GM21447 (cell line): ENCODE data around the gene NOXO1.
"Not testable (repeated sequence)": the region's sequence is repeated elsewhere in the genome, so short reads cannot be mapped to it uniquely, and the experiment has no call there.

Source experiments
- ATAC-seq: cut with Tn5 transposase; IDR thresholded peaks from one replicate; pipeline ENCODE4 v1.9.1; 2021; ENCODE audit not compliant: unreplicated experiment

NOXO1 gene

GRCh38 chr16:1942810-1943726, 38.2 kb downstream of the NOXO1 start, which contains the start of gene MSRB1:
MSRB1 (minus strand) TSS chr16:1943199; CDS start chr16:1943156, 43 bp downstream.
- ATAC-seq: peak; percentile 86

- no peak for ATAC-seq
Observed at GRCh38 chr16:1942047-1942809, 39.0 kb downstream of the NOXO1 start.

- ATAC-seq: no peak
Observed at GRCh38 chr16:1941162-1942046, 39.9 kb downstream of the NOXO1 start.

GRCh38 chr16:1940273-1941161, 40.8 kb downstream of the NOXO1 start:
- no peak for ATAC-seq

- ATAC-seq: not testable (repeated sequence)
Observed at GRCh38 chr16:1939833-1940232, 41.4 kb downstream of the NOXO1 start.

- no peak for ATAC-seq
Observed at GRCh38 chr16:1938910-1939309, 42.4 kb downstream of the NOXO1 start.

- ATAC-seq: no peak
Observed at GRCh38 chr16:1938316-1938715, 43.0 kb downstream of the NOXO1 start.

GRCh38 chr16:1936945-1937479, 44.3 kb downstream of the NOXO1 start:
- ATAC-seq: no peak

GRCh38 chr16:1933097-1933661, 48.1 kb downstream of the NOXO1 start:
- no peak for ATAC-seq

GRCh38 chr16:1932050-1933028, 48.9 kb downstream of the NOXO1 start:
- no peak for ATAC-seq

GRCh38 chr16:1930338-1930720, 50.9 kb downstream of the NOXO1 start:
- ATAC-seq: no peak

GRCh38 chr16:1929578-1930337, 51.5 kb downstream of the NOXO1 start:
- ATAC-seq: peak; percentile 73

GRCh38 chr16:1929105-1929504, 52.2 kb downstream of the NOXO1 start:
- no peak for ATAC-seq
